Measurements from ENCODE around the gene GFOD2. TPM values are rescaled to one million over a fixed set of nuclear protein-coding genes. Genes with fewer than 3 reads are reported as not detected.

The GFOD2 gene
- total RNA-seq, 6 experiments from 2014 or later = 14.4 to 19.4 (median 16.9) TPM

DNA sequence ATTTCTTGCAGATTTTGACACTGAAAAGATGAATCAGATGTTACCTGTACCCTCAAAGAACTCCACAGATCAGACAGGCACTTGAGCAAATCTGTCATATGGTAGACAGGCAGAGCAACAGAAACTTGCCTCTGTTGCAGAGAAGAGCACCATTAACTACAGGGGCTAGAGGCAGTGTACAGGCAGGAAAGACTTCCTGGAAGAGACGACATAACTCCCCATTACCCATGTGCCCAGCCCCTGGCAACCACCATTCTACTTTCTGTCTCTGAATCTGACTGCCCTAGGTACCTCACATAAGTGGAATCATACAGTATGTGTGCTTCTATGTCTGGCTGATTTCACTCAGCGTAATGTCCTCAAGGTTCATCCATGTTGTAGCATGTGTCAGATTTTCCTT lies 15.5 kb downstream of the GFOD2 start:
- Mint-ChIP-seq H3K27ac (no peak overlapping the region), H3K9me3 (peaks cover 4% of the 10 kb centered on the region), H3K4me3 (no peak overlapping the region), H3K4me1 (ENCODE audit: low read depth) (peaks cover 11% of the 10 kb centered on the region), H3K27me3 (ENCODE audit: insufficient read depth) (no peaks in the 10 kb centered on the region), H3K36me3 (ENCODE audit: low read depth) (peaks cover 4% of the 10 kb centered on the region)
- DNase-seq = no peak
- no peak for TF ChIP-seq CTCF (IDR thresholded peaks at IDR 0.05)

GRCh38 chr16:67702130-67702529 lies 17.0 kb downstream of the GFOD2 start:
- H3K4me1 Mint-ChIP-seq (ENCODE audit: low read depth) = no peaks in the 10 kb centered on the region; the same call in 1 of the 2 replicates
- no peak for TF ChIP-seq CTCF (IDR thresholded peaks at IDR 0.05)
- H3K27ac Mint-ChIP-seq = no peak overlapping the region
- no peak overlapping the region for H3K4me3 Mint-ChIP-seq
- H3K36me3 Mint-ChIP-seq (ENCODE audit: low read depth) = peaks cover 9% of the 10 kb centered on the region
- no peak for DNase-seq
- H3K27me3 Mint-ChIP-seq (ENCODE audit: insufficient read depth) = no peaks in the 10 kb centered on the region
- peaks cover 6% of the 10 kb centered on the region for H3K9me3 Mint-ChIP-seq

DNA sequence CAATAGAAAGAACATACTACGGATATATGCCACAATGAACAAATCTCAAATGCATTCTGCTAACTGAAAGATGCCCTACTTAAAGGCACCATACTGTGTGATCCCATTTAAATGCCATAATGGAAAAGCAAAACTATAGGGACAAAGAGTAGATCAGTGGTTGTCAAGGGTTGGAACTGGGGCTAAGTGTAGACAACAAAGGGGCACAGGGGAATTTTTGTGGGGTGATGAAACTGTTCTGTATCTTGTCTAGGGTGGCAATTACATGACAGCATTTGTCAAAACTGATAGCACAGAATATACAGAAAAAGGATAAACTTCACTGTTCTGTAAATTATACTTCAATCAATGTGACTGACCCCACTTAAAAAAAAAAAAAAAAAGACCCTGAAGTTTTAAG lies 17.7 kb downstream of the GFOD2 start:
- Mint-ChIP-seq H3K4me3 (no peak overlapping the region), H3K36me3 (ENCODE audit: low read depth) (peaks cover 9% of the 10 kb centered on the region), H3K27me3 (ENCODE audit: insufficient read depth) (no peaks in the 10 kb centered on the region), H3K4me1 (ENCODE audit: low read depth) (no peaks in the 10 kb centered on the region; the same call in 1 of the 2 replicates), H3K9me3 (peaks cover 6% of the 10 kb centered on the region), H3K27ac (no peak overlapping the region)
- no peak for TF ChIP-seq CTCF (IDR thresholded peaks at IDR 0.05)
- no peak for DNase-seq

- DNase-seq = no peak
- no peak for TF ChIP-seq CTCF (IDR thresholded peaks at IDR 0.05)
- Mint-ChIP-seq H3K27me3 (ENCODE audit: insufficient read depth) (no peaks in the 10 kb centered on the region), H3K27ac (no peak overlapping the region), H3K9me3 (peaks cover 6% of the 10 kb centered on the region), H3K36me3 (ENCODE audit: low read depth) (peaks cover 9% of the 10 kb centered on the region), H3K4me1 (ENCODE audit: low read depth) (no peaks in the 10 kb centered on the region; the same call in 1 of the 2 replicates), H3K4me3 (no peak overlapping the region)
Measured at GRCh38 chr16:67699265-67699664, 19.9 kb downstream of the GFOD2 start.

DNA sequence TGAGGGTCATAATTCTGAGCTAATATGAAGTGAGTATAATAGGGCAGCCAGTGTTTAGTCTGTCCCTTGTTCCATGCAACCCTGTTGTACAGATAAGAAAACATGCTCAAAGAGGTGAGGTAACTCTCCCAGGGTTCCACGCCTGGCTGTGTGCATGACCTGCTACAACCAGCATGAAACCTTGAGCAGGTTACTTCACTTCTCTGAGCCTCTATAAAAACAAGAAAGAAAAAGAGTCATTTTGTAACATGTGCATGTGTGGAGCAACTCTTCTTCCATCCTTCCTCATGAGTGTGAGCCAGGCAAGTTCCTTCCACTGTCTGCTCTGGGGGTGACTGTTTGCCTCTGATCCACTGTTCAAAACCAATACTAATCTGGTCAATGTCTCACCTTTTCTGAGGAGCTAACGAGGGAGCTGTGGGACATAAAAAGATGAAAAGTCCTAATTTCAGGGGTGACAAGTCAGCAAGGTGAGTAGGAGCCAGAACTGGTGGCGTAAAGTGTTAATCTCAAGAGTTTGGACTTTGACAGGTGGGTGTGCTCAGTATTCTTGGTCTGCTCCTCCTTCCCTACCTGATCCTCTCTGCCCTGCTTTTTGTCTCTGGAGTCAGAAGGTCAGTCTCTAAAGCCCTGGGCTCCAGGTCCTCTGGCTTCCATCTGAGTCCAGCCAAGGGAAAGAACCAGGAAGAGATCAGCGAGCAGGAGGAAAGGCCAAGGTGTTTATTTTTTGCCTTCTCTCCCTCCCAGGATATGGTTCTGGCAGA lies 21.5 kb downstream of the GFOD2 start:
- H3K36me3 Mint-ChIP-seq (ENCODE audit: low read depth) = peaks cover 9% of the 10 kb centered on the region
- DNase-seq = no peak
- H3K27ac Mint-ChIP-seq = no peak overlapping the region
- TF ChIP-seq CTCF (IDR thresholded peaks at IDR 0.05) = no peak
- H3K9me3 Mint-ChIP-seq = peaks cover 6% of the 10 kb centered on the region
- H3K4me1 Mint-ChIP-seq (ENCODE audit: low read depth) = no peaks in the 10 kb centered on the region; the same call in 1 of the 2 replicates
- no peaks in the 10 kb centered on the region for H3K27me3 Mint-ChIP-seq (ENCODE audit: insufficient read depth)
- H3K4me3 Mint-ChIP-seq = no peak overlapping the region

Data from HFFc6 (cell line).